Measurements from ENCODE around the gene CACNB2.

- no peak for TF ChIP-seq SUZ12 (IDR thresholded peaks at IDR 0.05)
- TF ChIP-seq HDGF (IDR thresholded peaks at IDR 0.05; ENCODE audit: borderline replicate concordance): no peak
- TF ChIP-seq ELF4 (IDR thresholded peaks at IDR 0.05): no peak
- no peak for TF ChIP-seq FOXK2 (IDR thresholded peaks at IDR 0.05)
- no peak for TF ChIP-seq FOXA1 (IDR thresholded peaks at IDR 0.05)
- no peak for TF ChIP-seq BHLHE40 (IDR thresholded peaks at IDR 0.05; ENCODE audit: borderline replicate concordance)
Observed at GRCh38 chr10:18312374-18313139, 172.3 kb downstream of the CACNB2 start.
